OCI-LY3 (cell line): Measurements from ENCODE around the gene SPEM2.

Experiments
- H2AFZ ChIP-seq: fragments of 200-600, 300-600 bp; shearing (Covaris generic); 2 replicates; pipeline ENCODE4 v1.6.0; 2014; ENCODE audit warnings: antibody characterized with exemption, low read depth, low read length
- H3K27ac ChIP-seq: fragments of 200-600, 300-600 bp; sonication (generic); 2 replicates; pipeline ENCODE4 v1.5.1; 2014; ENCODE audit warnings: mild to moderate bottlenecking, low read length, moderate library complexity, mixed read lengths
- H3K27me3 ChIP-seq: fragments of 200-600, 300-600 bp; sonication (generic); 2 replicates; pipeline ENCODE4 v1.6.1; 2014; ENCODE audit warnings: low read depth, low read length, mixed read lengths
- H3K36me3 ChIP-seq: fragments of 200-600, 300-600 bp; sonication (generic); replicated peaks from 2 replicates; pipeline ENCODE3; 2014; ENCODE audit warnings: low read depth, low read length, mixed read lengths
- H3K4me1 ChIP-seq: fragments of 300-600, 200-600 bp; sonication (generic); 2 replicates; pipeline ENCODE4 v1.6.1; 2014; ENCODE audit warnings: low read length, mixed read lengths
- H3K4me2 ChIP-seq: fragments of 200-600, 300-600 bp; sonication (generic); 2 replicates; pipeline ENCODE4 v1.6.1; 2014; ENCODE audit warnings: low read length, mixed read lengths
- H3K4me3 ChIP-seq: fragments of 300-600, 200-600 bp; sonication (generic); 2 replicates; pipeline ENCODE4 v1.5.1; 2014; ENCODE audit warnings: antibody characterized with exemption, mild to moderate bottlenecking, low read length, moderate library complexity
- H3K79me2 ChIP-seq: fragments of 300-600, 200-600 bp; shearing (Covaris generic); 2 replicates; pipeline ENCODE4 v1.6.1; 2014; ENCODE audit warnings: mild to moderate bottlenecking, low read length, mixed read lengths
- H3K9ac ChIP-seq: fragments of 300-600, 200-600 bp; shearing (Covaris generic); 2 replicates; pipeline ENCODE4 v1.6.0; 2014; ENCODE audit warnings: mild to moderate bottlenecking, low read length, moderate library complexity
- H3K9me3 ChIP-seq: fragments of 200-600, 300-600 bp; shearing (Covaris generic); 2 replicates; pipeline ENCODE4 v1.6.1; 2014; ENCODE audit warnings: low read length, mixed read lengths; ENCODE audit not compliant: insufficient read depth
- H4K20me1 ChIP-seq: fragments of 200-600, 300-600 bp; sonication (generic); 2 replicates; pipeline ENCODE4 v1.6.1; 2016; ENCODE audit warnings: low read length, mixed read lengths; ENCODE audit not compliant: insufficient read depth
- CTCF ChIP-seq: fragments of 200-600, 300-600 bp; sonication (generic); IDR thresholded peaks from 2 replicates; pipeline ENCODE4 v1.5.1; 2014; ENCODE audit warnings: antibody characterized with exemption, low read length, low read depth
- EZH2phosphoT487 ChIP-seq: fragments of 200-600 bp; shearing (Covaris generic); IDR thresholded peaks from 2 replicates; pipeline ENCODE4 v1.6.1; 2018; ENCODE audit warnings: antibody characterized with exemption, mixed run types, low read depth

The SPEM2 gene

GRCh38 chr17:7382901-7383300, 42.5 kb upstream of the SPEM2 start:
- TF ChIP-seq EZH2phosphoT487 (no peak), CTCF (no peak)
- H3K36me3 ChIP-seq, result no peaks in the 10 kb centered on the region
- H3K27ac ChIP-seq, result no peak overlapping the region
- H3K4me2 ChIP-seq, result no peak overlapping the region
- H3K9me3 ChIP-seq, result 0 out of 2 replicates have a peak, but pooled peaks cover 5% of the 10 kb centered on the region
- no peaks in the 10 kb centered on the region for H3K27me3 ChIP-seq
- peaks cover 9% of the 10 kb centered on the region; the same call in 1 of the 2 replicates for H3K4me1 ChIP-seq
- H4K20me1 ChIP-seq, result no peaks in the 10 kb centered on the region
- no peak overlapping the region for H2AFZ ChIP-seq
- H3K9ac ChIP-seq, result no peak overlapping the region
- no peak overlapping the region for H3K4me3 ChIP-seq
- H3K79me2 ChIP-seq, result no peaks in the 10 kb centered on the region

- Histone ChIP-seq H2AFZ (no peak overlapping the region), H3K27ac (no peak overlapping the region), H3K79me2 (no peaks in the 10 kb centered on the region), H3K9me3 (0 out of 2 replicates have a peak, but pooled peaks cover 5% of the 10 kb centered on the region), H3K9ac (no peak overlapping the region), H3K4me1 (peaks cover 9% of the 10 kb centered on the region; the same call in 1 of the 2 replicates), H3K36me3 (no peaks in the 10 kb centered on the region), H3K4me3 (peak overlapping the region; percentile 84), H4K20me1 (no peaks in the 10 kb centered on the region), H3K4me2 (peak overlapping the region; percentile 77), H3K27me3 (no peaks in the 10 kb centered on the region)
- TF ChIP-seq EZH2phosphoT487, result no peak
- no peak for TF ChIP-seq CTCF
Observed at GRCh38 chr17:7383371-7383741, 42.1 kb upstream of the SPEM2 start.

GRCh38 chr17:7383742-7384488, 41.5 kb upstream of the SPEM2 start:
- no peaks in the 10 kb centered on the region for H3K79me2 ChIP-seq
- peak overlapping the region; percentile 84 for H3K4me3 ChIP-seq
- no peak overlapping the region for H3K27ac ChIP-seq
- peak overlapping the region; percentile 77 for H3K4me2 ChIP-seq
- peaks cover 9% of the 10 kb centered on the region; the same call in 1 of the 2 replicates for H3K4me1 ChIP-seq
- no peaks in the 10 kb centered on the region for H4K20me1 ChIP-seq
- no peak for TF ChIP-seq CTCF
- TF ChIP-seq EZH2phosphoT487, result no peak
- peak overlapping the region; percentile 67 for H3K9ac ChIP-seq
- no peaks in the 10 kb centered on the region for H3K27me3 ChIP-seq
- H3K36me3 ChIP-seq, result no peaks in the 10 kb centered on the region
- H3K9me3 ChIP-seq, result 0 out of 2 replicates have a peak, but pooled peaks cover 5% of the 10 kb centered on the region
- peak overlapping the region; percentile 86; the same call in 1 of the 2 replicates for H2AFZ ChIP-seq

GRCh38 chr17:7384489-7385081, 40.8 kb upstream of the SPEM2 start:
- H2AFZ ChIP-seq, result peak overlapping the region; percentile 86; the same call in 1 of the 2 replicates
- H3K27ac ChIP-seq, result no peak overlapping the region
- H3K9ac ChIP-seq, result peak overlapping the region; percentile 67
- no peaks in the 10 kb centered on the region for H4K20me1 ChIP-seq
- no peaks in the 10 kb centered on the region for H3K36me3 ChIP-seq
- no peaks in the 10 kb centered on the region for H3K79me2 ChIP-seq
- no peaks in the 10 kb centered on the region for H3K27me3 ChIP-seq
- H3K4me3 ChIP-seq, result peak overlapping the region; percentile 84
- no peaks in the 10 kb centered on the region for H3K9me3 ChIP-seq
- peak overlapping the region; percentile 77 for H3K4me2 ChIP-seq
- TF ChIP-seq CTCF, result no peak
- TF ChIP-seq EZH2phosphoT487, result no peak
- H3K4me1 ChIP-seq, result peaks cover 9% of the 10 kb centered on the region; the same call in 1 of the 2 replicates
